Lung (tissue), 12 donors: ENCODE measurements around the gene PROC. TPM values are rescaled to one million over a fixed set of nuclear protein-coding genes. Genes with fewer than 3 reads are reported as not detected.

Experiments
- ATAC-seq: fragments of 200-7000 bp; cut with Tn5 transposase; one replicate; pipeline ENCODE4 v1.9.1; 2020; ENCODE audit warnings: moderate number of reproducible peaks; ENCODE audit not compliant: insufficient read depth, low FRiP score
- DNase-seq, 3 donors: peaks; one replicate each; pipeline ENCODE4 v3.0.0-alpha.2; 2013 to 2017
- H3K27ac ChIP-seq, 2 donors: one replicate each; pipeline ENCODE4 v1.5.1; 2013; ENCODE audit warnings: mild to moderate bottlenecking in 2 of 2, moderate library complexity in 2 of 2, control low read depth in 1 of 2, inconsistent platforms in 1 of 2, low read depth in 1 of 2, low read length in 1 of 2
- H3K27me3 ChIP-seq, 3 donors: one replicate each; pipeline ENCODE4 v1.5.1; 2013; ENCODE audit warnings: low read length in 2 of 3; ENCODE audit not compliant: control insufficient read depth in 3 of 3, insufficient read depth in 3 of 3
- H3K36me3 ChIP-seq, 4 donors: one replicate each; pipeline ENCODE4 v1.5.1; 2013; ENCODE audit warnings: low read length in 4 of 4, mild to moderate bottlenecking in 1 of 4, moderate library complexity in 1 of 4; ENCODE audit not compliant: control insufficient read depth in 4 of 4, insufficient read depth in 4 of 4
- H3K4me1 ChIP-seq, 5 donors: one replicate each; pipeline ENCODE4 v1.5.1; 2013; ENCODE audit warnings: low read length in 5 of 5, mild to moderate bottlenecking in 2 of 5, moderate library complexity in 1 of 5; ENCODE audit not compliant: control insufficient read depth in 5 of 5, insufficient read depth in 5 of 5
- H3K4me3 ChIP-seq: one replicate; pipeline ENCODE4 v1.5.1; 2013; ENCODE audit warnings: mild to moderate bottlenecking, control low read depth, moderate library complexity
- H3K9ac ChIP-seq, 2 donors: one replicate each; pipeline ENCODE4 v1.5.1; 2013; ENCODE audit warnings: low read length in 2 of 2, control low read depth in 1 of 2; ENCODE audit not compliant: insufficient read depth in 1 of 2
- H3K9me3 ChIP-seq, 4 donors: one replicate each; pipeline ENCODE4 v1.5.1; 2013; ENCODE audit warnings: low read length in 3 of 4, mild to moderate bottlenecking in 1 of 4, moderate library complexity in 1 of 4; ENCODE audit not compliant: control insufficient read depth in 4 of 4, insufficient read depth in 3 of 4
- WGBS, 2 donors: extraction: QIAGEN DNeasy Blood & Tissue Kit; methylation state at CpG; one replicate each; pipeline ENCODE4 v1.1.7; 2013; 5-methylcytosine and 5-hydroxymethylcytosine counted together
- polyA plus RNA-seq, 2 donors: library from polyadenylated mRNA; stranded (reverse); fragments of 200-250 nt; gene quantifications; one replicate each; pipeline ENCODE4 v1.2.1, GENCODE V29; 2013
- total RNA-seq, 2 donors: library from RNA; depleted of rRNA in 1 of 2; stranded (reverse); fragments of >200 nt in 1 of 2; gene quantifications; one replicate each; pipeline ENCODE4 v1.2.1, GENCODE V29; 2014 to 2021
- TF ChIP-seq, protein P1 (sequence below): IDR thresholded peaks from 2 replicates; pipeline ENCODE4 v1.5.1; 2012; ENCODE audit warnings: mild to moderate bottlenecking; ENCODE audit errors: control extremely low read depth, extremely low read depth
- donor health status: control.
- donor health status: control.
- donor health status: Bipolar disorder and iron deficiency.
- donor health status: healthy.
- donor health status: DM: yes; HTN: yes; CAD: no.

PROC gene
- total and polyA plus RNA-seq, 4 donors: 0.10 to 0.37 (median 0.22) TPM; not detected in 1

DNA sequence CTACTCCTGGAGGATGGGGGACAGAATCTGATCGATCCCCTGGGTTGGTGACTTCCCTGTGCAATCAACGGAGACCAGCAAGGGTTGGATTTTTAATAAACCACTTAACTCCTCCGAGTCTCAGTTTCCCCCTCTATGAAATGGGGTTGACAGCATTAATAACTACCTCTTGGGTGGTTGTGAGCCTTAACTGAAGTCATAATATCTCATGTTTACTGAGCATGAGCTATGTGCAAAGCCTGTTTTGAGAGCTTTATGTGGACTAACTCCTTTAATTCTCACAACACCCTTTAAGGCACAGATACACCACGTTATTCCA, 844 bp downstream of the PROC start:
- H3K4me1 ChIP-seq: peaks cover 0 to 26% (median 7%) of the 10 kb centered on the region in 5 donors
- no peaks in the 10 kb centered on the region for H3K36me3 ChIP-seq
- no peak for ATAC-seq
- H3K27ac ChIP-seq: no peak overlapping the region
- WGBS, 2 donors: 91 to 94% methylated on average over 4 of the region's 4 CpGs
- TF ChIP-seq, protein P1, sequence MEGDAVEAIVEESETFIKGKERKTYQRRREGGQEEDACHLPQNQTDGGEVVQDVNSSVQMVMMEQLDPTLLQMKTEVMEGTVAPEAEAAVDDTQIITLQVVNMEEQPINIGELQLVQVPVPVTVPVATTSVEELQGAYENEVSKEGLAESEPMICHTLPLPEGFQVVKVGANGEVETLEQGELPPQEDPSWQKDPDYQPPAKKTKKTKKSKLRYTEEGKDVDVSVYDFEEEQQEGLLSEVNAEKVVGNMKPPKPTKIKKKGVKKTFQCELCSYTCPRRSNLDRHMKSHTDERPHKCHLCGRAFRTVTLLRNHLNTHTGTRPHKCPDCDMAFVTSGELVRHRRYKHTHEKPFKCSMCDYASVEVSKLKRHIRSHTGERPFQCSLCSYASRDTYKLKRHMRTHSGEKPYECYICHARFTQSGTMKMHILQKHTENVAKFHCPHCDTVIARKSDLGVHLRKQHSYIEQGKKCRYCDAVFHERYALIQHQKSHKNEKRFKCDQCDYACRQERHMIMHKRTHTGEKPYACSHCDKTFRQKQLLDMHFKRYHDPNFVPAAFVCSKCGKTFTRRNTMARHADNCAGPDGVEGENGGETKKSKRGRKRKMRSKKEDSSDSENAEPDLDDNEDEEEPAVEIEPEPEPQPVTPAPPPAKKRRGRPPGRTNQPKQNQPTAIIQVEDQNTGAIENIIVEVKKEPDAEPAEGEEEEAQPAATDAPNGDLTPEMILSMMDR: no peak
- H3K27me3 ChIP-seq: peaks cover 0 to 21% (median 0%) of the 10 kb centered on the region in 3 donors
- peaks cover 0 to 2% (median 0%) of the 10 kb centered on the region in 4 donors for H3K9me3 ChIP-seq
- H3K9ac ChIP-seq: no peak overlapping the region
- DNase-seq: no peak
- no peak overlapping the region for H3K4me3 ChIP-seq

DNA sequence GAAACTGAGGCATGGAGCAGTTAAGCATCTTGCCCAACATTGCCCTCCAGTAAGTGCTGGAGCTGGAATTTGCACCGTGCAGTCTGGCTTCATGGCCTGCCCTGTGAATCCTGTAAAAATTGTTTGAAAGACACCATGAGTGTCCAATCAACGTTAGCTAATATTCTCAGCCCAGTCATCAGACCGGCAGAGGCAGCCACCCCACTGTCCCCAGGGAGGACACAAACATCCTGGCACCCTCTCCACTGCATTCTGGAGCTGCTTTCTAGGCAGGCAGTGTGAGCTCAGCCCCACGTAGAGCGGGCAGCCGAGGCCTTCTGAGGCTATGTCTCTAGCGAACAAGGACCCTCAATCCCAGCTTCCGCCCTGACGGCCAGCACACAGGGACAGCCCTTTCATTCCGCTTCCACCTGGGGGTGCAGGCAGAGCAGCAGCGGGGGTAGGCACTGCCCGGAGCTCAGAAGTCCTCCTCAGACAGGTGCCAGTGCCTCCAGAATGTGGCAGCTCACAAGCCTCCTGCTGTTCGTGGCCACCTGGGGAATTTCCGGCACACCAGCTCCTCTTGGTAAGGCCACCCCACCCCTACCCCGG, 1.3 kb downstream of the PROC start:
- 87 to 93% methylated on average over 14 to 15 of the region's 15 CpGs for WGBS, 2 donors
- H3K36me3 ChIP-seq: no peaks in the 10 kb centered on the region
- H3K27ac ChIP-seq: no peak overlapping the region
- H3K9me3 ChIP-seq: peaks cover 0 to 2% (median 0%) of the 10 kb centered on the region in 4 donors
- no peak overlapping the region for H3K9ac ChIP-seq
- TF ChIP-seq, protein P1: no peak
- no peak overlapping the region for H3K4me3 ChIP-seq
- ATAC-seq (no peak), DNase-seq (no peak)
- H3K4me1 ChIP-seq: peaks cover 0 to 26% (median 7%) of the 10 kb centered on the region in 5 donors
- H3K27me3 ChIP-seq: peaks cover 0 to 21% (median 0%) of the 10 kb centered on the region in 3 donors

DNA sequence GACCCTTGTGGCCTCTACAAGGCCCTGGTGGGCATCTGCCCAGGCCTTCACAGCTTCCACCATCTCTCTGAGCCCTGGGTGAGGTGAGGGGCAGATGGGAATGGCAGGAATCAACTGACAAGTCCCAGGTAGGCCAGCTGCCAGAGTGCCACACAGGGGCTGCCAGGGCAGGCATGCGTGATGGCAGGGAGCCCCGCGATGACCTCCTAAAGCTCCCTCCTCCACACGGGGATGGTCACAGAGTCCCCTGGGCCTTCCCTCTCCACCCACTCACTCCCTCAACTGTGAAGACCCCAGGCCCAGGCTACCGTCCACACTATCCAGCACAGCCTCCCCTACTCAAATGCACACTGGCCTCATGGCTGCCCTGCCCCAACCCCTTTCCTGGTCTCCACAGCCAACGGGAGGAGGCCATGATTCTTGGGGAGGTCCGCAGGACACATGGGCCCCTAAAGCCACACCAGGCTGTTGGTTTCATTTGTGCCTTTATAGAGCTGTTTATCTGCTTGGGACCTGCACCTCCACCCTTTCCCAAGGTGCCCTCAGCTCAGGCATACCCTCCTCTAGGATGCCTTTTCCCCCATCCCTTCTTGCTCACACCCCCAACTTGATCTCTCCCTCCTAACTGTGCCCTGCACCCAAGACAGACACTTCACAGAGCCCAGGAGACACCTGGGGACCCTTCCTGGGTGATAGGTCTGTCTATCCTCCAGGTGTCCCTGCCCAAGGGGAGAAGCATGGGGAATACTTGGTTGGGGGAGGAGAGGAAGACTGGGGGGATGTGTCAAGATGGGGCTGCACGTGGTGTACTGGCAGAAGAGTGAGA, 2.0 kb downstream of the PROC start:
- Histone ChIP-seq H3K36me3 (no peaks in the 10 kb centered on the region), H3K9ac (no peak overlapping the region), H3K27me3 (peaks cover 0 to 21% (median 0%) of the 10 kb centered on the region in 3 donors), H3K27ac (no peak overlapping the region), H3K9me3 (peaks cover 0 to 2% (median 0%) of the 10 kb centered on the region in 4 donors), H3K4me1 (peaks cover 0 to 23% (median 6%) of the 10 kb centered on the region in 5 donors), H3K4me3 (no peak overlapping the region)
- 79 to 92% methylated on average over 8 of the region's 8 CpGs for WGBS, 2 donors
- DNase-seq (no peak), ATAC-seq (no peak)
- TF ChIP-seq, protein P1: no peak
